Colonic mucosa (tissue), 4 donors: Measurements from ENCODE around the gene CBX2. TPM values are rescaled to one million over a fixed set of nuclear protein-coding genes. Genes with fewer than 3 reads are reported as not detected.

Experiments used
- DNase-seq: peaks from one replicate; pipeline ENCODE4 v3.0.0-alpha.2; 2020
- H3K27ac ChIP-seq: fragments of 200-600 bp; one replicate; pipeline ENCODE4 v1.8.0; 2021
- H3K27me3 ChIP-seq: fragments of 200-600 bp; one replicate; pipeline ENCODE4 v1.8.0; 2021
- H3K36me3 ChIP-seq: fragments of 200-600 bp; one replicate; pipeline ENCODE4 v1.8.0; 2021
- H3K4me1 ChIP-seq: fragments of 200-600 bp; one replicate; pipeline ENCODE4 v1.8.0; 2021; ENCODE audit warnings: mild to moderate bottlenecking
- H3K4me3 ChIP-seq: fragments of 200-600 bp; one replicate; pipeline ENCODE4 v1.8.0; 2021
- H3K9ac ChIP-seq, 2 donors: one replicate each; pipeline ENCODE4 v1.7.0; 2013; ENCODE audit warnings: control low read depth in 2 of 2, low read depth in 2 of 2, low read length in 2 of 2
- H3K9me3 ChIP-seq: fragments of 200-600 bp; one replicate; pipeline ENCODE4 v1.8.0; 2021
- intact Hi-C: fragments of 100-400 bp; cut with DNase I; formaldehyde crosslinking; loops from one replicate; pipeline ENCODE4 v1.14.1; 2022
- total RNA-seq, 2 donors: library from RNA; stranded (reverse); fragmentation: NEBNext Ultra II Directional in 1 of 2; extraction: Animal tissue kit (Norgen Biotek cat#: 25700) in 1 of 2; gene quantifications; one replicate each; pipeline ENCODE4 v1.2.1, GENCODE V29; 2021
- TF ChIP-seq, protein P1 (sequence below): fragments of 200-600 bp; IDR thresholded peaks from one replicate; pipeline ENCODE4 v1.8.0; 2022; ENCODE audit warnings: antibody characterized with exemption, mild to moderate bottlenecking
- donor health status: healthy.
- donor health status: DM: no; HTN: no; CAD: no.
- donor health status: DM: no; HTN: no; CAD: no.

Gene CBX2
- total RNA-seq, 2 donors from 2014 or later = 2.1 to 4.0 TPM

DNA sequence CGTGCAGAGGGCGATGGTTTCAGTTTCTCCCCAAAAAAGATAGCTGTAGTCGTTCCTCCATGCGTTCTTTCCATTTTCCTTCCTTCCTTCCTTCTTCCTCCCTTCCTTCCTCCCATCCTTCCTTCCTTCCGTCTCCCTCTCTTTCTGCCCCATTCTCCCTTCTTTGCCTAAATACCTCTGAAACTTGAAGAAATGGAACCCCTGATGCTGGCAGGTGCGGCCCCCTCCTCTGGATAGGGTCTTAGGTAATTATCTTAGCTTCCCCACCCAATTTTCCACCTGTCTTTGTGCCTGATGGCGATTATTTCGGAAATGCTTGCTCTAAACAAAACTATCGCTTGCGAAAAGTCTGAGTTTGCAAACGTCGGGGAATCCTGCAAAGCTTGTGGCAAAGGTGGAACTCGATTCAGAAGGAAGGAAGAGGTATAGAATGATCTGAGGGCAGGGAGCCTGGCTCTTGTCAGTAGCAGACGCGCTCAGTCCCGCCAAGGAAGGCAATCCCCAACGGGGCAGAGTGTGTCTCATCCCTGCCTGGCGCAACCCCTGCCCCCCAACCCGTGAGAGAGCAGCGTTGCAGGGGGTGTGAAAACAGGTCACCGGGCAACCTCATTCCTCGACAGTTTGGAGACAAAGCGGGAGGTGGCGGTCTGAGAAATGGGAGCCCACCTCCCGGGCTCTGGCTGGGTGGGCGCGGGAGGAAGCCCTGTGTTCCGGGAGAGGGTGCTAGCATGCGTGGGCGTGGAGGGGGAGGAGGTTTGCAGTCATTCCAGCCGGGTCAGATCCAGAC, 21.8 kb downstream of the CBX2 start:
- H3K27me3 ChIP-seq = peaks cover 71% of the 10 kb centered on the region
- H3K27ac ChIP-seq = no peak overlapping the region
- TF ChIP-seq, protein P1, sequence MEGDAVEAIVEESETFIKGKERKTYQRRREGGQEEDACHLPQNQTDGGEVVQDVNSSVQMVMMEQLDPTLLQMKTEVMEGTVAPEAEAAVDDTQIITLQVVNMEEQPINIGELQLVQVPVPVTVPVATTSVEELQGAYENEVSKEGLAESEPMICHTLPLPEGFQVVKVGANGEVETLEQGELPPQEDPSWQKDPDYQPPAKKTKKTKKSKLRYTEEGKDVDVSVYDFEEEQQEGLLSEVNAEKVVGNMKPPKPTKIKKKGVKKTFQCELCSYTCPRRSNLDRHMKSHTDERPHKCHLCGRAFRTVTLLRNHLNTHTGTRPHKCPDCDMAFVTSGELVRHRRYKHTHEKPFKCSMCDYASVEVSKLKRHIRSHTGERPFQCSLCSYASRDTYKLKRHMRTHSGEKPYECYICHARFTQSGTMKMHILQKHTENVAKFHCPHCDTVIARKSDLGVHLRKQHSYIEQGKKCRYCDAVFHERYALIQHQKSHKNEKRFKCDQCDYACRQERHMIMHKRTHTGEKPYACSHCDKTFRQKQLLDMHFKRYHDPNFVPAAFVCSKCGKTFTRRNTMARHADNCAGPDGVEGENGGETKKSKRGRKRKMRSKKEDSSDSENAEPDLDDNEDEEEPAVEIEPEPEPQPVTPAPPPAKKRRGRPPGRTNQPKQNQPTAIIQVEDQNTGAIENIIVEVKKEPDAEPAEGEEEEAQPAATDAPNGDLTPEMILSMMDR = no peak
- H3K4me1 ChIP-seq = peaks cover 26% of the 10 kb centered on the region
- no peaks in the 10 kb centered on the region for H3K9me3 ChIP-seq
- no peak overlapping the region for H3K9ac ChIP-seq
- no peaks in the 10 kb centered on the region for H3K36me3 ChIP-seq
- DNase-seq = no peak
- H3K4me3 ChIP-seq = no peak overlapping the region
- intact Hi-C loops = no loop called here

DNA sequence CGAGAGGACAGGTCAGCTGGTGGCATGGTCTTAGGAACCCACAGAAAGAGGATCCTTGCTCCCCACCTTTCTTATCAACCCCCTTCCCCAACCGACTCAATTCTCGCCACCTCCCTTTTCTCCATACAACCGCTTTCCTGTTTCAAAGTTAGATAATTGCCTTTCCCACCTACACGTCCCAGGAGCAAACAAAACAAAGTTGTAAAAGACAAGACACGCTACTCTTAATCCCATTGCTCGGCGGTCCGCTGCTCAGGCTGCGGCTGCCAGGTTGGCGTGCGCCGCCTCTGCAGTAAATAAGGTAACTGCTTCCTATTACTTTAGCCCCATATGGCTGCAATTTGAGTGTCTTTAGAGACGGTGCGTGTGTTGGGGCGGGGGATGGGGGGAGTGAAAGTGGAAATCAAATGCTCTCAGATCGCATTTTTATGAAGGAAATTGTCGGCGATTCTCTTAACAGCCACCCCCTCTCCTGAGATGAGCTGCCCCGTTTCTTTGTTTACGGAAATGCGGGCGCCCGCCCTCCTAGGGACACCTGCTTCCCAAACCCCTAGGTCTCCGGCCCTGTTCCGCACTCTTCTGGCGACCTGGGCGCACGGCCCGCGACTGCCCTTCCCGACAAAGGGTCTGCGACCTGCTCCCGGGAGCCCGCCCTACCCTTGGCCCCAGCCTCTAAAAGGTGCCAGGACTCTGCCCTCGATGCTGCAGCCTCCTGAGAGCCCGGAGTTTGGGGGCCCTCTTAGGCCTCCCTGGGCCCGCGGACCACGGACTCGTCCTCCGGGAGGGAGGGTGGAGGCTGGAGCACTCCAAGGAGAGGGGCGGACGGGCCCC, 22.6 kb downstream of the CBX2 start:
- DNase-seq = peak; percentile 74
- Histone ChIP-seq H3K4me3 (peak overlapping the region; percentile 16), H3K36me3 (no peaks in the 10 kb centered on the region), H3K9ac (peak overlapping the region in 1 of 2 donors; percentile 15), H3K9me3 (no peaks in the 10 kb centered on the region), H3K27me3 (peaks cover 79% of the 10 kb centered on the region), H3K4me1 (peaks cover 26% of the 10 kb centered on the region), H3K27ac (no peak overlapping the region)
- TF ChIP-seq, protein P1 = no peak
- intact Hi-C loops = no loop called here

DNA sequence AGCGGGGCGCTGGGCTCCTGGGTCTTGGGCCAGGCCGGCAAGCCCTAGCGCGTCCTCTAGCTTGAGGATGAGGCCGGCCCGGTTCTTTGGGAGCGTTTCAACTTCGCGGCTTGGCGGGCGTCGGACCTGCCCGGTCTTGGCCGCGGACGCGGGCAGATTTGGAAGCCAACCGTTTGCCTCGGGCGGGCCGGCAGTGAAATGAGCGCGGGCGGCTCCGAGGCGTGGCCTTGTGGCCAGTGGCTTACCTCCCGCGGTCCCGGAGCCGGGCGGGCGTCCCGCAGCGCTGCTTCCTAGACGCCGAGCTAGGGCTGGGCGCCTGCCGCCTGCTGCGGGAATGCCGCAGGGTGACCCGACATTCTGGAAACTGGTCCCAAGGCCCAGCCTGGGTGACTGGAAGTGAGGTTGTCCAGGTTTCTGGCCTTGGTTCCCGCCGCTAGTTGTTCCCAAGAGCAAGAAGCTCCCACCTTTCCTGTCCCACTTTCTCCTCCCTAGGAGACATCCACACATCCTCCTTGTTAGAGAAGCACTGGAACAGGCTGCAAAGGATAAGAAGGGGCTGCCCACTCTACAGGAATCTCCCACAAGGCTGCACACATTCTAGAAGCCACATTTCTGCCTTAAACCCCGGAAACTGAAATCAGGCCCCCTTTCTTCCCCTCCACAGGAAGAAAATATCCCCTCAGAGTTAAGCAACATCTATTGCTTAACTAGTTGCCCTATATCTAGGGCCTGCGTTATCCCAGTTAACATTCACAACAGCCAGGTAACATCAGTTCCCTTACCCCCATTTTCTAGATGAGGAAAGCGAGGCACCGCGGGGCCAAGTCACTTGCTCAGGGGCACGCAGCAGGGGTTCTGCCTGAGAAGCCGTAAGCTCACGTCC, 23.4 kb downstream of the CBX2 start:
- intact Hi-C loops = no loop called here
- no peak overlapping the region for H3K27ac ChIP-seq
- TF ChIP-seq, protein P1 = no peak
- peaks cover 26% of the 10 kb centered on the region for H3K4me1 ChIP-seq
- no peak for DNase-seq
- peak overlapping the region in 1 of 2 donors; percentile 15 for H3K9ac ChIP-seq
- H3K4me3 ChIP-seq = peak overlapping the region; percentile 16
- no peaks in the 10 kb centered on the region for H3K9me3 ChIP-seq
- H3K36me3 ChIP-seq = no peaks in the 10 kb centered on the region
- peaks cover 85% of the 10 kb centered on the region for H3K27me3 ChIP-seq

DNA sequence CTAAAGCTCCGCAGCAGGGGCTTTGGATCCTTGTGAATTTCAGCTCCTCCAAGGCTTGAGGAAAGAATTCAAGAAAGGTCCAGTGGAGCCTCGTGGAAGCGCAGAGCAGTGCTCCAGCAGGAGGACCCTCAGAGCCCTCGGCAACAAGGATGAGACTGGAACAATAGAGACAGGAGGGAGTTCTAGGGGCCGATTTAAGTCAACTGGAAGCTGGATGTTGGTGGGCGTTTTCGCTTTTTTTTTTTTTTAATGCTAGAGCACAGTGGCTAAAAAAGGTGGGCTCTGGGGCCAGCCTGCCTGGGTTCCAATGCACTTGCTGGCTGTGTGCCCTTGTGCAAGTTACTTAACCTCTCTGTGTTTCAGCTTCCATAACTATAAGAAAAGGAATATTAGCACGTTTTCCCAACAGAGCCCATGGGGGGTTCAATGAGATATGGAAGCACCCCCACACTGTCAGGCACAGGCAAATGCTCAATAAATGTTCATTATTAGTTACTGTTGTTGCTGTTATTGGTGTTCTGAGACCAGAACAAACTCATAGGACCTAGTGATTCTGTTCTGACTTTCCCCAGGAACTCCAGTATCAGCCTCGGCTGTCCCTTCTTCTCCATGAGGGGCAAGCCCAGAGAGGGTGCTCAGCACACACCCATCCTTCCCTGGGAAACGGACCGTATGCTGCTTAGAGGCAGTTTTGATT, 24.2 kb downstream of the CBX2 start:
- Histone ChIP-seq H3K27ac (no peak overlapping the region), H3K4me3 (no peak overlapping the region), H3K9ac (no peak overlapping the region), H3K4me1 (peaks cover 26% of the 10 kb centered on the region), H3K36me3 (no peaks in the 10 kb centered on the region), H3K9me3 (no peaks in the 10 kb centered on the region), H3K27me3 (peaks cover 90% of the 10 kb centered on the region)
- intact Hi-C loops = no loop called here
- TF ChIP-seq, protein P1 = no peak
- no peak for DNase-seq
